ENCODE measurements around the gene RNF144A. TPM values are rescaled to one million over a fixed set of nuclear protein-coding genes. Genes with fewer than 3 reads are reported as not detected.

RNF144A gene
- total and polyA plus RNA-seq, 2 experiments from 2014 or later, result 2.8 to 14.7 TPM

- Mint-ChIP-seq H3K4me3 (no peak overlapping the region), H3K36me3 (ENCODE audit: low read depth) (no peaks in the 10 kb centered on the region; the same call in 2 of the 3 replicates), H3K9me3 (no peaks in the 10 kb centered on the region; the same call in 1 of the 3 replicates), H3K27me3 (ENCODE audit: insufficient read depth, low read depth, poor library complexity) (peaks cover 2% of the 10 kb centered on the region), H3K27ac (no peak overlapping the region), H3K4me1 (peaks cover 14% of the 10 kb centered on the region)
- TF ChIP-seq CTCF (conservative IDR thresholded peaks at IDR 0.05; ENCODE audit: low read depth in 2 of 2) (no peak), ZNF331 (CRISPR knock-in tag; IDR thresholded peaks at IDR 0.05; ENCODE audit: low read depth) (no peak), NANOG (IDR thresholded peaks at IDR 0.05; ENCODE audit: borderline replicate concordance) (no peak), JUNB (IDR thresholded peaks at IDR 0.05; ENCODE audit: unreplicated experiment) (no peak), ZNF462 (CRISPR knock-in tag; IDR thresholded peaks at IDR 0.05) (no peak)
- no peaks in the 10 kb centered on the region for H3K79me2 ChIP-seq (replicated peaks; ENCODE audit: insufficient read depth)
- H3K27me3 ChIP-seq (ENCODE audit: insufficient read depth), result no peaks in the 10 kb centered on the region
- no peak for DNase-seq (ENCODE audit: low spot score)
- H3K4me2 ChIP-seq, result no peak overlapping the region
- no peak overlapping the region for H3K4me3 ChIP-seq
- H2AFZ ChIP-seq, result no peak overlapping the region
- peaks cover 7% of the 10 kb centered on the region; the same call in 1 of the 2 replicates for H3K9me2 ChIP-seq (ENCODE audit: insufficient read depth)
- ATAC-seq, result no peak
- H4K20me1 ChIP-seq (replicated peaks; ENCODE audit: insufficient read depth), result no peaks in the 10 kb centered on the region
- H3K36me3 ChIP-seq (ENCODE audit: insufficient read depth), result no peaks in the 10 kb centered on the region
- no peaks in the 10 kb centered on the region for H3F3A ChIP-seq (replicated peaks; ENCODE audit: low read depth)
- peaks cover 10% of the 10 kb centered on the region; the same call in 1 of the 2 replicates for H3K4me1 ChIP-seq (ENCODE audit: insufficient read depth)
- H3K27ac ChIP-seq (ENCODE audit: low read depth), result no peak overlapping the region
Measured at GRCh38 chr2:7053650-7054265, 136.5 kb downstream of the RNF144A start.
